OCI-LY7 (cell line): Measurements from ENCODE around the gene RTN4IP1. TPM values are rescaled to one million over a fixed set of nuclear protein-coding genes. Genes with fewer than 3 reads are reported as not detected.

Source experiments
- BruUV-seq: library from RNA; stranded (reverse); fragments of 400-500 nt; replicated peaks from 2 replicates; lab custom pipeline; 2021; lab: Mats Ljungman, UMichigan
- CTCF ChIA-PET: fragments of 300-600 bp; sonication (Branson Sonifier 250); formaldehyde crosslinking; loops from one replicate; lab custom pipeline; 2022; ENCODE audit warnings: antibody characterized with exemption; ENCODE audit not compliant: unreplicated experiment; lab: Charles Lee
- POLR2A ChIA-PET: fragments of 300-600 bp; sonication (Branson Sonifier 250); formaldehyde crosslinking; loops from one replicate; lab custom pipeline; 2022; ENCODE audit warnings: antibody characterized with exemption; lab: Charles Lee
- DNase-seq: peaks from one replicate; pipeline ENCODE4 v3.0.0-alpha.2; 2015; ENCODE audit warnings: low spot score
- H2AFZ ChIP-seq: fragments of 200-600 bp; sonication (generic), shearing (Covaris generic); 2 replicates; pipeline ENCODE4 v1.6.1; 2014; ENCODE audit warnings: mild to moderate bottlenecking, antibody characterized with exemption, low read length, moderate library complexity
- H3K27ac ChIP-seq: fragments of 200-600 bp; sonication (generic); 2 replicates; pipeline ENCODE4 v1.5.1; 2014; ENCODE audit warnings: mixed run types, low read depth, mild to moderate bottlenecking, moderate library complexity, low read length, inconsistent platforms; ENCODE audit not compliant: poor library complexity, severe bottlenecking
- H3K36me3 ChIP-seq: fragments of 200-600 bp; sonication (generic); 2 replicates; pipeline ENCODE4 v1.6.1; 2014; ENCODE audit warnings: mild to moderate bottlenecking, antibody characterized with exemption, low read length, moderate library complexity, mixed read lengths; ENCODE audit not compliant: insufficient read depth
- H3K4me1 ChIP-seq: fragments of 200-600 bp; sonication (generic); 2 replicates; pipeline ENCODE4 v1.5.1; 2014; ENCODE audit warnings: mild to moderate bottlenecking, low read length; ENCODE audit not compliant: insufficient read depth, poor library complexity, severe bottlenecking
- H3K4me2 ChIP-seq: fragments of 200-600 bp; sonication (generic); 2 replicates; pipeline ENCODE4 v1.6.1; 2014; ENCODE audit warnings: mild to moderate bottlenecking, low read length
- H3K4me3 ChIP-seq: fragments of 200-600 bp; sonication (generic); 2 replicates; pipeline ENCODE4 v1.5.1; 2014; ENCODE audit warnings: mild to moderate bottlenecking, low read depth, low read length; ENCODE audit not compliant: poor library complexity, severe bottlenecking
- H3K79me2 ChIP-seq: fragments of 200-600 bp; sonication (generic); 2 replicates; pipeline ENCODE4 v1.6.1; 2016; ENCODE audit warnings: low read depth, mild to moderate bottlenecking, low read length, moderate library complexity, mixed read lengths; ENCODE audit not compliant: insufficient read depth
- H3K9me2 ChIP-seq: fragments of 200-600 bp; sonication (generic); 2 replicates; pipeline ENCODE4 v1.6.1; 2016; ENCODE audit warnings: mild to moderate bottlenecking, low read length, mixed read lengths; ENCODE audit not compliant: insufficient read depth
- H3K9me3 ChIP-seq: fragments of 200-600 bp; sonication (generic); 2 replicates; pipeline ENCODE4 v1.6.1; 2014; ENCODE audit warnings: mild to moderate bottlenecking, mixed run types, low read length, mixed read lengths
- H4K20me1 ChIP-seq: fragments of 200-600 bp; sonication (generic); 2 replicates; pipeline ENCODE4 v1.6.1; 2014; ENCODE audit warnings: mild to moderate bottlenecking, antibody characterized with exemption, low read length, moderate library complexity, mixed read lengths; ENCODE audit not compliant: insufficient read depth
- EZH2phosphoT487 ChIP-seq: fragments of 200-600 bp; sonication (generic); IDR thresholded peaks from 2 replicates; pipeline ENCODE4 v1.6.1; 2018; ENCODE audit warnings: low read depth, borderline replicate concordance, mild to moderate bottlenecking, mixed run types, antibody characterized with exemption, low read length, moderate library complexity, mixed read lengths
- intact Hi-C: fragments of 100-400 bp; cut with micrococcal nuclease; formaldehyde crosslinking; loops from one replicate; pipeline ENCODE4 v1.10.0; 2022; ENCODE audit not compliant: unreplicated experiment
- total RNA-seq, 2 experiments: library from RNA; depleted of rRNA in 1 of 2; stranded (reverse); fragments of >200 nt in 1 of 2; shearing (Covaris generic) in 1 of 2; gene quantifications; 2 replicates each; pipeline ENCODE4 v1.2.3, GENCODE V29; 2014 to 2022
- TF ChIP-seq, protein P1 (sequence below): fragments of 200-600 bp; sonication (generic); conservative IDR thresholded peaks from 2 replicates; pipeline ENCODE4 v1.5.1; 2014; ENCODE audit warnings: mild to moderate bottlenecking, antibody characterized with exemption, low read length, moderate library complexity, mixed read lengths

RTN4IP1 gene
- total RNA-seq, 2 experiments from 2014 or later, result 25.2 to 51.4 TPM

GRCh38 chr6:106620931-106621672 is 8.2 kb downstream of the RTN4IP1 start:
- intact Hi-C loops, result no loop called here
- Histone ChIP-seq H3K9me3 (peaks cover 17% of the 10 kb centered on the region; the same call in 1 of the 2 replicates), H3K4me1 (peaks cover 46% of the 10 kb centered on the region), H4K20me1 (no peaks in the 10 kb centered on the region), H3K9me2 (no peaks in the 10 kb centered on the region; the same call in 1 of the 2 replicates), H2AFZ (no peak overlapping the region), H3K27ac (no peak overlapping the region), H3K79me2 (peaks cover 53% of the 10 kb centered on the region), H3K36me3 (peaks cover 73% of the 10 kb centered on the region), H3K4me3 (no peak overlapping the region), H3K4me2 (no peak overlapping the region)
- no peak for TF ChIP-seq EZH2phosphoT487
- TF ChIP-seq, protein P1, sequence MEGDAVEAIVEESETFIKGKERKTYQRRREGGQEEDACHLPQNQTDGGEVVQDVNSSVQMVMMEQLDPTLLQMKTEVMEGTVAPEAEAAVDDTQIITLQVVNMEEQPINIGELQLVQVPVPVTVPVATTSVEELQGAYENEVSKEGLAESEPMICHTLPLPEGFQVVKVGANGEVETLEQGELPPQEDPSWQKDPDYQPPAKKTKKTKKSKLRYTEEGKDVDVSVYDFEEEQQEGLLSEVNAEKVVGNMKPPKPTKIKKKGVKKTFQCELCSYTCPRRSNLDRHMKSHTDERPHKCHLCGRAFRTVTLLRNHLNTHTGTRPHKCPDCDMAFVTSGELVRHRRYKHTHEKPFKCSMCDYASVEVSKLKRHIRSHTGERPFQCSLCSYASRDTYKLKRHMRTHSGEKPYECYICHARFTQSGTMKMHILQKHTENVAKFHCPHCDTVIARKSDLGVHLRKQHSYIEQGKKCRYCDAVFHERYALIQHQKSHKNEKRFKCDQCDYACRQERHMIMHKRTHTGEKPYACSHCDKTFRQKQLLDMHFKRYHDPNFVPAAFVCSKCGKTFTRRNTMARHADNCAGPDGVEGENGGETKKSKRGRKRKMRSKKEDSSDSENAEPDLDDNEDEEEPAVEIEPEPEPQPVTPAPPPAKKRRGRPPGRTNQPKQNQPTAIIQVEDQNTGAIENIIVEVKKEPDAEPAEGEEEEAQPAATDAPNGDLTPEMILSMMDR, result no peak
- CTCF ChIA-PET, result no interaction called here
- TSS peak; percentile 13 for BruUV-seq
- POLR2A ChIA-PET, result interaction anchor here (0.7 to 14.6 kb wide), 5 partner anchors 10 to 591 kb away, joined by 3 to 295 read pairs (median 3); partner anchors contain the start of genes QRSL1 and RTN4IP1
- no peak for DNase-seq

- DNase-seq, result no peak
- H3K4me1 ChIP-seq, result peaks cover 51% of the 10 kb centered on the region
- ChIA-PET CTCF (no interaction called here), POLR2A (interaction anchor here (0.7 to 14.6 kb wide), 5 partner anchors 10 to 456 kb away, joined by 3 to 295 read pairs (median 4); partner anchors contain the start of genes QRSL1 and RTN4IP1)
- no peak overlapping the region for H3K4me3 ChIP-seq
- H3K9me2 ChIP-seq, result no peaks in the 10 kb centered on the region; the same call in 1 of the 2 replicates
- peak overlapping the region; percentile 22 for H3K27ac ChIP-seq
- H3K36me3 ChIP-seq, result peaks cover 88% of the 10 kb centered on the region
- no peak overlapping the region for H3K4me2 ChIP-seq
- peaks cover 49% of the 10 kb centered on the region; the same call in 1 of the 2 replicates for H3K79me2 ChIP-seq
- BruUV-seq, result no TSS peak
- no peaks in the 10 kb centered on the region for H4K20me1 ChIP-seq
- no peak for TF ChIP-seq EZH2phosphoT487
- TF ChIP-seq, protein P1, result no peak
- H3K9me3 ChIP-seq, result peaks cover 17% of the 10 kb centered on the region; the same call in 1 of the 2 replicates
- no peak overlapping the region for H2AFZ ChIP-seq
- intact Hi-C loops, result no loop called here
These were observed 10.1 kb downstream of the RTN4IP1 start for GRCh38 chr6:106619223-106619622.
